Esophagus muscularis mucosa (tissue), 4 donors: Measurements from ENCODE around the gene GLS2. TPM values are rescaled to one million over a fixed set of nuclear protein-coding genes. Genes with fewer than 3 reads are reported as not detected.
"Not testable (repeated sequence)": the region's sequence is repeated elsewhere in the genome, so short reads cannot be mapped to it uniquely, and the experiment has no call there.

Experiments
- DNase-seq: peaks from one replicate; pipeline ENCODE4 v3.0.0-alpha.2; 2017; ENCODE audit errors: extremely low spot score
- H3K27ac ChIP-seq, 4 donors: fragments of 200-600 bp; sonication (generic); replicated peaks in 1 of 4; 1 replicate in 3 of 4; 2 replicates in 1 of 4; pipeline ENCODE4 v1.5.1; 2016 to 2019; ENCODE audit warnings: mild to moderate bottlenecking in 1 of 4
- H3K27me3 ChIP-seq, 4 donors: fragments of 200-600 bp; sonication (generic); one replicate each; pipeline versions ENCODE4 v1.5.1 to v1.6.0; 2016 to 2019
- H3K36me3 ChIP-seq, 4 donors: fragments of 200-600 bp; sonication (generic); one replicate each; pipeline ENCODE4 v1.5.1; 2016 to 2019
- H3K4me1 ChIP-seq, 4 donors: fragments of 200-600 bp; sonication (generic); one replicate each; pipeline ENCODE4 v1.5.1; 2016 to 2019
- H3K4me3 ChIP-seq, 4 donors: fragments of 200-600 bp; sonication (generic); 1 replicate in 2 of 4; 2 replicates in 2 of 4; pipeline ENCODE4 v1.5.1; 2016 to 2019; ENCODE audit warnings: mild to moderate bottlenecking in 4 of 4, moderate library complexity in 1 of 4
- H3K9me3 ChIP-seq, 4 donors: fragments of 200-600 bp; sonication (generic); 1 replicate in 3 of 4; 2 replicates in 1 of 4; pipeline ENCODE4 v1.5.1; 2016 to 2019
- CTCF ChIP-seq, 3 experiments: fragments of 200-600 bp in 2 of 3; fragments of 450-650 bp in 1 of 3; sonication (generic) in 2 of 3; IDR thresholded peaks; one replicate each; pipeline ENCODE4 v1.5.1; 2017 to 2019; ENCODE audit warnings: antibody characterized with exemption in 3 of 3, mild to moderate bottlenecking in 2 of 3, moderate library complexity in 1 of 3
- EP300 ChIP-seq: sonication (generic); formaldehyde crosslinking; IDR thresholded peaks from one replicate; pipeline ENCODE4 v1.6.1; 2017; ENCODE audit warnings: antibody characterized with exemption
- POLR2A ChIP-seq: fragments of 450-650 bp; IDR thresholded peaks from one replicate; pipeline ENCODE4 v1.6.1; 2017; ENCODE audit warnings: antibody characterized with exemption, moderate library complexity, mild to moderate bottlenecking, low read depth
- POLR2AphosphoS5 ChIP-seq, 2 donors: sonication (generic); formaldehyde crosslinking; IDR thresholded peaks; one replicate each; pipeline ENCODE4 v1.6.1; 2017; ENCODE audit warnings: antibody characterized with exemption in 2 of 2
- WGBS: methylation state at CpG from one replicate; pipeline ENCODE4 v1.1.5; 2018; 5-methylcytosine and 5-hydroxymethylcytosine counted together
- intact Hi-C: fragments of 100-400 bp; cut with DNase I; formaldehyde crosslinking; loops from one replicate; pipeline ENCODE4 v1.15.1; 2023
- total RNA-seq, 4 donors: library from RNA; depleted of rRNA; stranded (reverse); fragments of >200 nt; gene quantifications; one replicate each; pipeline versions ENCODE4 v1.1.0 to v1.2.1, GENCODE V29; 2016

GLS2 gene
- total RNA-seq, 4 donors from 2014 or later, result 0.97 to 1.0 (median 0.99) TPM; not detected in 1

DNA sequence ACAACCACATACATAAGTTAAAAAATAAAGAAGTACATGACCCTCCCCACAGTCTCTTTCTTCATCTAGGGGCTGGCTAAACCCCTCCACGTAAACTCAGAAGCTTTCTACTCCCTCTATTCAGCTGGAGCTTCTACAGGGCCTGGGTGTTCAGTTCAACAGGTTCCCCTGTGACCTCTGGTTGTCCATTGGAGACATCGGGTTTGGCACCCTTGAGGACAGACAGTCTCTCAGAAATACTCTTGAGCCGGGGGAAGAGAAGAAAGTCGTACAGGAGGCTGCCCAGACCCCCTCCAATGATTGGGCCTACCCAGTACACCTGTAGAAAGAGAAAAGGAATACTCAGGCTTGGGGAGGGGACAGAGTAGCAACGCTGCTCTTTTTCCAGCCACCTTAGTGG lies 36.8 kb downstream of the GLS2 start:
- DNase-seq, result no peak
- H3K4me1 ChIP-seq, result peaks cover 10 to 15% (median 13%) of the 10 kb centered on the region in 4 donors
- WGBS, result 85% methylated on average over 5 of the region's 5 CpGs
- H3K9me3 ChIP-seq, result no peaks in the 10 kb centered on the region
- no peak overlapping the region for H3K27ac ChIP-seq
- TF ChIP-seq POLR2A (no peak), CTCF (IDR thresholded peaks at IDR 0.05) (no peak), EP300 (no peak), POLR2AphosphoS5 (IDR thresholded peaks at IDR 0.05) (no peak)
- no peaks in the 10 kb centered on the region for H3K36me3 ChIP-seq
- intact Hi-C loops, result no loop called here
- H3K4me3 ChIP-seq, result no peak overlapping the region
- no peaks in the 10 kb centered on the region for H3K27me3 ChIP-seq

GRCh38 chr12:56450241-56450640 lies 37.7 kb downstream of the GLS2 start:
- Histone ChIP-seq H3K4me3 (no peak overlapping the region), H3K4me1 (peaks cover 10 to 15% (median 13%) of the 10 kb centered on the region in 4 donors), H3K9me3 (no peaks in the 10 kb centered on the region), H3K27ac (peak overlapping the region in 1 of 4 donors; percentile 94), H3K27me3 (no peaks in the 10 kb centered on the region), H3K36me3 (no peaks in the 10 kb centered on the region)
- no peak for TF ChIP-seq POLR2A
- no peak for TF ChIP-seq CTCF (IDR thresholded peaks at IDR 0.05)
- no peak for TF ChIP-seq POLR2AphosphoS5 (IDR thresholded peaks at IDR 0.05)
- TF ChIP-seq EP300, result no peak
- WGBS, result 87% methylated on average over 3 of the region's 3 CpGs
- intact Hi-C loops, result no loop called here
- DNase-seq, result no peak

DNA sequence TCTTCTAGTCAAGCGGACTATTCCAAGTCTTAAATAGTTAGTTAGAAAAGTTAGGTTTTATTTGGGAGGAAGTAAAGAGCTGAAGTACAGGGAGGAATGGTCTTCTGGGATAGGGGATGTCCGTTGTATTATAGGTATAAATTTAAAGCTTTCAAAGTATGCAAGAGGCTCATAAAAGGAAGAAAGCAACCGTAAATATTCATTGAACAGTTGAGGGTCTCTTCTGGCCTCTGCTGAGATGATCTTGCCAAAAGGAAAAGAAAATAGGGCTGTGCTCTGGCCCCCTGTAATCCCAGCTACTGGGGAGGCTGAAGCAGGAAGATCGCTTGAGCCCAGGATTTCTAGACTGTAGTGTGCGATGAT lies 38.4 kb downstream of the GLS2 start:
- Histone ChIP-seq H3K4me1 (peaks cover 10 to 15% (median 13%) of the 10 kb centered on the region in 4 donors), H3K9me3 (no peaks in the 10 kb centered on the region), H3K4me3 (peak overlapping the region; percentile 71 to 80 (median 77)), H3K36me3 (no peaks in the 10 kb centered on the region), H3K27ac (peak overlapping the region; percentile 86 to 94 (median 91)), H3K27me3 (no peaks in the 10 kb centered on the region)
- no peak for TF ChIP-seq POLR2A
- no peak for TF ChIP-seq POLR2AphosphoS5 (IDR thresholded peaks at IDR 0.05)
- TF ChIP-seq EP300, result no peak
- TF ChIP-seq CTCF (IDR thresholded peaks at IDR 0.05), result no peak
- no peak for DNase-seq
- intact Hi-C loops, result no loop called here
- WGBS, result 36% methylated on average over 5 of the region's 5 CpGs

GRCh38 chr12:56448860-56449621 lies 38.9 kb downstream of the GLS2 start, which contains the start of gene TIMELESS:
Gene TIMELESS, minus strand, starts transcription at chr12:56449426. Its CDS starts 15,256 bp downstream, at chr12:56434170.
- intact Hi-C loops, result no loop called here
- H3K4me3 ChIP-seq, result peak within 1 kb of the TSS; percentile 71 to 80 (median 77)
- peaks cover 10 to 15% (median 13%) of the 10 kb centered on the region in 4 donors for H3K4me1 ChIP-seq
- no peaks in the 10 kb centered on the region for H3K9me3 ChIP-seq
- peak; percentile 51 for TF ChIP-seq POLR2A
- TF ChIP-seq EP300, result no peak
- TF ChIP-seq POLR2AphosphoS5 (IDR thresholded peaks at IDR 0.05), result peak; percentile 83 to 95
- TF ChIP-seq CTCF (IDR thresholded peaks at IDR 0.05), result peak in 2 of 3 experiments; percentile 7 to 20
- H3K27ac ChIP-seq, result peak within 1 kb of the TSS; percentile 86 to 94 (median 91)
- peak; percentile 96 for DNase-seq
- no peaks in the 10 kb centered on the region for H3K36me3 ChIP-seq
- 0% methylated on average over 30 of the region's 58 CpGs for WGBS
- H3K27me3 ChIP-seq, result no peaks in the 10 kb centered on the region

- intact Hi-C loops, H3K27ac ChIP-seq: not testable (repeated sequence)
Measured at GRCh38 chr12:56443208-56443607, 44.8 kb downstream of the GLS2 start.

More at GRCh38 chr12:56443208-56443607, 44.8 kb downstream of the GLS2 start:
- H3K4me1 ChIP-seq, DNase-seq, H3K36me3 ChIP-seq, H3K9me3 ChIP-seq, H3K4me3 ChIP-seq, H3K27me3 ChIP-seq: not testable (repeated sequence)
- WGBS, result 95% methylated on average over 2 of the region's 2 CpGs
